ENCODE measurements around the gene MISP. TPM values are rescaled to one million over a fixed set of nuclear protein-coding genes. Genes with fewer than 3 reads are reported as not detected.

Gene MISP
- total RNA-seq, 2 experiments from 2014 or later, result not detected

GRCh38 chr19:708154-709143 is 42.5 kb upstream of the MISP start, which contains the start of gene PALM:
Gene PALM, plus strand, starts transcription at chr19:708935. Its CDS starts 212 bp downstream, at chr19:709147.
- Histone ChIP-seq H3K4me3 (ENCODE audit: low read length) (no peak within 1 kb of the TSS), H3K27ac (ENCODE audit: low read depth in 1 of 2, low read length in 2 of 2) (no peak within 1 kb of the TSS), H3K36me3 (ENCODE audit: insufficient read depth, low read length) (no peaks in the 10 kb centered on the region), H3K27me3 (ENCODE audit: control insufficient read depth in 1 of 2, insufficient read depth in 2 of 2, low read length in 2 of 2) (peaks cover 25 to 39% of the 10 kb centered on the region in 2 experiments), H3K9me3 (ENCODE audit: control insufficient read depth in 1 of 2, insufficient read depth in 1 of 2, low read length in 2 of 2) (peaks cover 0 to 17% of the 10 kb centered on the region in 2 experiments), H3K4me1 (ENCODE audit: insufficient read depth, low read length) (peaks cover 16% of the 10 kb centered on the region)
- Mint-ChIP-seq H3K4me1 (ENCODE audit: low read depth) (peaks cover 3% of the 10 kb centered on the region), H3K9me3 (no peaks in the 10 kb centered on the region), H3K4me3 (no peak within 1 kb of the TSS), H3K27me3 (peaks cover 38% of the 10 kb centered on the region), H3K27ac (no peak within 1 kb of the TSS), H3K36me3 (ENCODE audit: low read depth) (no peaks in the 10 kb centered on the region)
- CTCF ChIA-PET, result interaction anchor here (1.5 kb wide), 1 partner anchor 124 kb away, joined by 4 read pairs; no protein-coding TSS in a partner anchor
- DNase-seq (peak in 3 of 14 experiments; percentile 4 to 43 (median 17)), ATAC-seq (ENCODE audit: poor library complexity) (no peak)
- POLR2A ChIA-PET, result no interaction called here
- intact Hi-C loops (cut with DNase I, micrococcal nuclease), result no loop called here
- TF ChIP-seq, protein P1, sequence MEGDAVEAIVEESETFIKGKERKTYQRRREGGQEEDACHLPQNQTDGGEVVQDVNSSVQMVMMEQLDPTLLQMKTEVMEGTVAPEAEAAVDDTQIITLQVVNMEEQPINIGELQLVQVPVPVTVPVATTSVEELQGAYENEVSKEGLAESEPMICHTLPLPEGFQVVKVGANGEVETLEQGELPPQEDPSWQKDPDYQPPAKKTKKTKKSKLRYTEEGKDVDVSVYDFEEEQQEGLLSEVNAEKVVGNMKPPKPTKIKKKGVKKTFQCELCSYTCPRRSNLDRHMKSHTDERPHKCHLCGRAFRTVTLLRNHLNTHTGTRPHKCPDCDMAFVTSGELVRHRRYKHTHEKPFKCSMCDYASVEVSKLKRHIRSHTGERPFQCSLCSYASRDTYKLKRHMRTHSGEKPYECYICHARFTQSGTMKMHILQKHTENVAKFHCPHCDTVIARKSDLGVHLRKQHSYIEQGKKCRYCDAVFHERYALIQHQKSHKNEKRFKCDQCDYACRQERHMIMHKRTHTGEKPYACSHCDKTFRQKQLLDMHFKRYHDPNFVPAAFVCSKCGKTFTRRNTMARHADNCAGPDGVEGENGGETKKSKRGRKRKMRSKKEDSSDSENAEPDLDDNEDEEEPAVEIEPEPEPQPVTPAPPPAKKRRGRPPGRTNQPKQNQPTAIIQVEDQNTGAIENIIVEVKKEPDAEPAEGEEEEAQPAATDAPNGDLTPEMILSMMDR (IDR thresholded peaks at IDR 0.05), result no peak

DNA sequence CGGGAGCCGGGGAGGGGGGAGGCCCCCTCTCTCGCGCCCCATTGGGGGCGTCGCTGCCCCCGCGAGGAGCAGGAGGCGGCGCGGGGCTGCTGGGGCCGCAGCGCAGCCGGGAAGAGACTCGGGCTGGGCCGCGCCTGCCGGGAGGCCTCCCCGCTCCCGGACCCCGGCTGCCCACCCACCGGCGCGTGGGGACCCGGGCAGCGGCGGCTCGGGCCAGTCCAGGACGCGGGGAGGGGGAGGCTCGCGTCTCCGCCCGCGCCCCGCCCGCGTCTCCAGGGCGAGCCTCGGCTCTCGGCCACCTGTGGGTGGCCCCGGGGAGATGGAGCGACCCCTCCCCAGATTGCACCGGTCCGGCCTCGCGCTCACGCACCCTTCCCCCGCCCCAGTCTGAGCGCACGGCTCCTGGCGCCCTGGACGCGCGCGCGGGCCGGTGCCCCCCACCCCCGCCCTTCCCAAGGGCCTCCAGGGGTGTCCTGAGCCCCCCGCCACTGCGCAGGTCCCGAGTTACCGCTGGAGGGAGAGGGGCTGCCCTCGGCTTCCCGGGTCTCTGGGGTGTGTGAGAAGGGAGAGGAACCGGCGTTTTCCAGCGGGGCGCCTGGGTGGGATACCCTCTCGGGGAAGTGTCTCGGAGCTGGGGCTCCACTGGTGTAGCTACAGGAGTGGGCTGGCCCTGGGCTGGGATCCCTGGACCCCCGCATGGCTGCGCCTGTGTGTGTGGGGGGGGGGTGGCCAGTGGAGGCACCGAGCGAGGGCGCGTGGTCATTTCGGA is 41.5 kb upstream of the MISP start:
- peaks cover 0 to 13% of the 10 kb centered on the region in 2 experiments for H3K9me3 ChIP-seq (ENCODE audit: control insufficient read depth in 1 of 2, insufficient read depth in 1 of 2, low read length in 2 of 2)
- H3K27me3 Mint-ChIP-seq, result peaks cover 35% of the 10 kb centered on the region
- POLR2A ChIA-PET, result no interaction called here
- no peaks in the 10 kb centered on the region for H3K9me3 Mint-ChIP-seq
- no peak overlapping the region for H3K27ac ChIP-seq (ENCODE audit: low read depth in 1 of 2, low read length in 2 of 2)
- no peak overlapping the region for H3K4me3 ChIP-seq (ENCODE audit: low read length)
- intact Hi-C loops (cut with DNase I, micrococcal nuclease), result no loop called here
- CTCF ChIA-PET, result no interaction called here
- no peaks in the 10 kb centered on the region for H3K4me1 Mint-ChIP-seq (ENCODE audit: low read depth)
- DNase-seq (no peak), ATAC-seq (ENCODE audit: poor library complexity) (no peak)
- H3K4me1 ChIP-seq (ENCODE audit: insufficient read depth, low read length), result peaks cover 8% of the 10 kb centered on the region
- no peak overlapping the region for H3K27ac Mint-ChIP-seq
- no peaks in the 10 kb centered on the region for H3K36me3 Mint-ChIP-seq (ENCODE audit: low read depth)
- H3K36me3 ChIP-seq (ENCODE audit: insufficient read depth, low read length), result no peaks in the 10 kb centered on the region
- H3K4me3 Mint-ChIP-seq, result no peak overlapping the region
- TF ChIP-seq, protein P1 (IDR thresholded peaks at IDR 0.05), result no peak
- peaks cover 25 to 37% of the 10 kb centered on the region in 2 experiments for H3K27me3 ChIP-seq (ENCODE audit: control insufficient read depth in 1 of 2, insufficient read depth in 2 of 2, low read length in 2 of 2)

DNA sequence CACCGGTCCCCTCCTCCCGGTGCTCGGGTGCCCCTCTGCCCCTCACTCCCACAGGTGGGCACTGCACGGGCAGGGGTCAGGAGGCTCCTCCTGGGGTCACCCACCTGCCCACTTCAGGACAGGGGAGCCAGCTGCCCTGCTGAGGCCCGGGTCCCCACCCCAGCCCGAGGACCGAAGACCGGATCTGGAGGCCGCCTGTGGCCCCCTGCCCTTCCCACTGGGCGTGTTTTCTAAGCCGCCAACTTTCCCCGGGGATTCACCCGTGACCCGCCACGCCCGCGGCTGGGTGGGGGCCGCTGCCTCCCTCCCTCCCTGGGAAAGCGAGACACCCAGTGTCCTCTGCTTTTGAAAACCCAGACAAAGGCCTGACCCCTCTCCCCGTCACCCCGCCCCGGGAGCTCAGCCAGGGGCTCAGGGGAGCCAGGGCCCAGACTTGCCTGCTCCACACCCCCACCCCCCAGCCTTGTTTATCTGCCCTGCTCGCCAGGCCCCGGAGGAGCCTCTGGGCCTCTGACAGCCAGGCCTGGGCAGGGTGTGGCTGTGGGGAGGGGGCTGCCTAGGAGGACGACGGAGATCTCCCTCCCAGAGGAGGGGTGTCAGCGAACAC is 40.8 kb upstream of the MISP start:
- Histone ChIP-seq H3K27me3 (ENCODE audit: control insufficient read depth in 1 of 2, insufficient read depth in 2 of 2, low read length in 2 of 2) (peaks cover 25 to 33% of the 10 kb centered on the region in 2 experiments), H3K4me1 (ENCODE audit: insufficient read depth, low read length) (peaks cover 2% of the 10 kb centered on the region), H3K9me3 (ENCODE audit: control insufficient read depth in 1 of 2, insufficient read depth in 1 of 2, low read length in 2 of 2) (peaks cover 0 to 16% of the 10 kb centered on the region in 2 experiments), H3K36me3 (ENCODE audit: insufficient read depth, low read length) (no peaks in the 10 kb centered on the region), H3K27ac (ENCODE audit: low read depth in 1 of 2, low read length in 2 of 2) (no peak overlapping the region), H3K4me3 (ENCODE audit: low read length) (no peak overlapping the region)
- Mint-ChIP-seq H3K27ac (no peak overlapping the region), H3K4me1 (ENCODE audit: low read depth) (no peaks in the 10 kb centered on the region), H3K27me3 (peaks cover 35% of the 10 kb centered on the region), H3K36me3 (ENCODE audit: low read depth) (no peaks in the 10 kb centered on the region), H3K9me3 (no peaks in the 10 kb centered on the region), H3K4me3 (no peak overlapping the region)
- ATAC-seq (ENCODE audit: poor library complexity), result no peak
- ChIA-PET CTCF (no interaction called here), POLR2A (no interaction called here)
- intact Hi-C loops (cut with DNase I, micrococcal nuclease), result no loop called here
- TF ChIP-seq, protein P1 (IDR thresholded peaks at IDR 0.05), result no peak
- DNase-seq, result no peak

Measured in CD4-positive, alpha-beta T cell (primary cell).